Smooth muscle cell (in vitro differentiated cells): Measurements from ENCODE around the gene CYP4B1. TPM values are rescaled to one million over a fixed set of nuclear protein-coding genes. Genes with fewer than 3 reads are reported as not detected.

Experiments
- DNase-seq: peaks from one replicate; lab custom pipeline; 2025; ENCODE audit not compliant: unreplicated experiment; lab: John Stamatoyannopoulos, UW
- H2AFZ ChIP-seq: fragments of 200-600 bp; sonication (generic); 2 replicates; pipeline ENCODE4 v1.6.0; 2016; ENCODE audit warnings: antibody characterized with exemption, low read depth, mild to moderate bottlenecking
- H3F3A ChIP-seq: fragments of 200-600 bp; sonication (generic); 2 replicates; pipeline ENCODE4 v1.6.0; 2017; ENCODE audit warnings: antibody characterized with exemption, low read depth
- H3K27ac ChIP-seq: fragments of 200-600 bp; sonication (generic); 2 replicates; pipeline ENCODE4 v1.5.1; 2016; ENCODE audit warnings: low read depth, mild to moderate bottlenecking
- H3K27me3 ChIP-seq: fragments of 200-600 bp; sonication (generic); 2 replicates; pipeline ENCODE4 v1.6.1; 2016; ENCODE audit warnings: low read depth, mild to moderate bottlenecking
- H3K36me3 ChIP-seq: fragments of 200-600 bp; sonication (generic); 2 replicates; pipeline ENCODE4 v1.5.1; 2016; ENCODE audit warnings: low read depth
- H3K4me1 ChIP-seq: fragments of 200-600 bp; sonication (generic); 2 replicates; pipeline ENCODE4 v1.5.1; 2016; ENCODE audit warnings: low read depth
- H3K4me2 ChIP-seq: fragments of 200-600 bp; sonication (generic); 2 replicates; pipeline ENCODE4 v1.6.0; 2016; ENCODE audit warnings: mild to moderate bottlenecking
- H3K4me3 ChIP-seq: fragments of 200-600 bp; sonication (generic); 2 replicates; pipeline ENCODE4 v1.5.1; 2016; ENCODE audit warnings: mild to moderate bottlenecking
- H3K79me2 ChIP-seq: fragments of 200-600 bp; sonication (generic); 2 replicates; pipeline ENCODE4 v1.6.0; 2016; ENCODE audit warnings: low read depth, mild to moderate bottlenecking
- H3K9ac ChIP-seq: fragments of 200-600 bp; sonication (generic); 2 replicates; pipeline ENCODE4 v1.6.0; 2016; ENCODE audit warnings: low read depth
- H3K9me3 ChIP-seq: fragments of 200-600 bp; sonication (generic); replicated peaks from 2 replicates; pipeline ENCODE4 v1.5.1; 2016; ENCODE audit warnings: low read depth
- H4K20me1 ChIP-seq: fragments of 200-600 bp; sonication (generic); 2 replicates; pipeline ENCODE4 v1.6.0; 2016; ENCODE audit warnings: low read depth
- CTCF ChIP-seq: fragments of 200-600 bp; sonication (generic); IDR thresholded peaks from 2 replicates; pipeline ENCODE4 v1.5.1; 2017; ENCODE audit warnings: borderline replicate concordance, mild to moderate bottlenecking, antibody characterized with exemption; ENCODE audit not compliant: insufficient read depth, poor library complexity, severe bottlenecking
- WGBS: methylation state at CpG from one replicate; pipeline ENCODE4 v1.1.7; 2016; ENCODE audit warnings: low lambda C conversion rate; 5-methylcytosine and 5-hydroxymethylcytosine counted together
- polyA plus RNA-seq: library from polyadenylated mRNA; unstranded; fragments of >200 nt; fragmentation: Nextera tagmentation; extraction: Ambion mirVana; gene quantifications from 2 replicates; pipeline ENCODE4 v1.2.1, GENCODE V29; 2016
- total RNA-seq: library from RNA; depleted of rRNA; stranded (reverse); fragments of >200 nt; gene quantifications from 2 replicates; pipeline ENCODE4 v1.2.3, GENCODE V29; 2014

CYP4B1 gene
- total and polyA plus RNA-seq, 2 experiments from 2014 or later = not detected

- Histone ChIP-seq H3K9me3 (no peaks in the 10 kb centered on the region), H3K4me3 (no peak overlapping the region), H3K9ac (no peak overlapping the region), H4K20me1 (no peaks in the 10 kb centered on the region), H3K27me3 (no peaks in the 10 kb centered on the region), H3K4me2 (no peak overlapping the region), H3F3A (no peaks in the 10 kb centered on the region), H3K4me1 (no peaks in the 10 kb centered on the region), H3K79me2 (no peaks in the 10 kb centered on the region), H3K27ac (no peak overlapping the region), H3K36me3 (no peaks in the 10 kb centered on the region), H2AFZ (no peak overlapping the region)
- no peak for DNase-seq
- 78% methylated on average over 2 of the region's 2 CpGs for WGBS
- TF ChIP-seq CTCF = no peak
Observed at GRCh38 chr1:46804027-46804889, 5.4 kb downstream of the CYP4B1 start.

DNA sequence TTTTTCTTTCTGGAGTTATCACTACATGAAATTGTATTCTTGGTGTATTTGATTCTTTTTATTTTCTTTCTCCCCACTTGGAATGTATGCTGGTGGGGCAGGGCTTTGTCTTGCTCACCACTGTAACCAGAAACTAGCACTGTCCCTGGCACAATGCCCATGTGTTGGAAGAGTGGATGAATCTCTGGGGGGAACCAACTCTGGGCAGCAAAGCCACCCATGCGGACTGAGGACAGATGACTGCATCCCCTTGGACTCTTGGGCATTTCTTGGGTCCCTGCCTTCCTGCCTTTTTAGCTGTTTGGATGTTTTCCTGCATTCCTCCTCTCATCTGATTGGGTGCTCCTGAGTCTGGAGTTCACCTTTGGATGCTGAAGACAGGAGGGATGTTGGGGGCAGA is 6.1 kb downstream of the CYP4B1 start:
- DNase-seq = no peak
- Histone ChIP-seq H3K9ac (no peak overlapping the region), H4K20me1 (no peaks in the 10 kb centered on the region), H3K4me3 (no peak overlapping the region), H3K9me3 (no peaks in the 10 kb centered on the region), H3K27ac (no peak overlapping the region), H3K36me3 (no peaks in the 10 kb centered on the region), H3K27me3 (no peaks in the 10 kb centered on the region), H3F3A (no peaks in the 10 kb centered on the region), H3K4me1 (no peaks in the 10 kb centered on the region), H2AFZ (no peak overlapping the region), H3K79me2 (no peaks in the 10 kb centered on the region), H3K4me2 (no peak overlapping the region)
- WGBS = 80% methylated on average over 1 of the region's 1 CpG
- TF ChIP-seq CTCF = no peak

GRCh38 chr1:46805755-46806154 is 6.9 kb downstream of the CYP4B1 start:
- H3K4me1 ChIP-seq = no peaks in the 10 kb centered on the region
- H3K27me3 ChIP-seq = no peaks in the 10 kb centered on the region
- H3K4me3 ChIP-seq = no peak overlapping the region
- H3K9me3 ChIP-seq = no peaks in the 10 kb centered on the region
- H3K79me2 ChIP-seq = no peaks in the 10 kb centered on the region
- H4K20me1 ChIP-seq = no peaks in the 10 kb centered on the region
- no peak overlapping the region for H3K9ac ChIP-seq
- H3K36me3 ChIP-seq = no peaks in the 10 kb centered on the region
- TF ChIP-seq CTCF = no peak
- 76% methylated on average over 1 of the region's 1 CpG for WGBS
- no peak overlapping the region for H3K27ac ChIP-seq
- no peak overlapping the region for H3K4me2 ChIP-seq
- no peak for DNase-seq
- no peaks in the 10 kb centered on the region for H3F3A ChIP-seq
- H2AFZ ChIP-seq = no peak overlapping the region
